ENCODE results near the gene MIDN. TPM values are rescaled to one million over a fixed set of nuclear protein-coding genes. Genes with fewer than 3 reads are reported as not detected.

Gene MIDN
- total and polyA plus RNA-seq, 12 donors, result 8.6 to 189 (median 59.9) TPM

- Histone ChIP-seq H3K4me1 (replicated peaks in 1 of 2) (peaks cover 65 to 74% of the 10 kb centered on the region in 2 donors), H3K4me3 (no peak overlapping the region), H3K36me3 (replicated peaks in 1 of 2) (peaks cover 0 to 2% of the 10 kb centered on the region in 2 donors), H3K27ac (peak overlapping the region in 3 of 5 donors; percentile 88 to 93 (median 93)), H3K9me3 (replicated peaks in 1 of 3) (no peaks in the 10 kb centered on the region), H3K27me3 (no peaks in the 10 kb centered on the region)
- intact Hi-C loops (cut with DNase I), result no loop called here
- DNase-seq, result peak in 1 of 7 donors; percentile 22
- no peak for TF ChIP-seq CTCF (IDR thresholded peaks at IDR 0.05)
- no peak for TF ChIP-seq POLR2A (IDR thresholded peaks at IDR 0.05)
- WGBS, 4 donors, result 83 to 94% (median 92%) methylated on average over 3 to 5 of the region's 5 CpGs
Measured at GRCh38 chr19:1263188-1263587, 14.8 kb downstream of the MIDN start.

- DNase-seq, result peak; percentile 79 to 93 (median 90)
- Histone ChIP-seq H3K27ac (peak overlapping the region in 4 of 5 donors; percentile 71 to 100 (median 86)), H3K4me1 (replicated peaks in 1 of 2) (peaks cover 57 to 65% of the 10 kb centered on the region in 2 donors), H3K36me3 (replicated peaks in 1 of 2) (no peaks in the 10 kb centered on the region), H3K4me3 (peak overlapping the region in 1 of 4 donors; percentile 70), H3K27me3 (no peaks in the 10 kb centered on the region), H3K9me3 (replicated peaks in 1 of 3) (no peaks in the 10 kb centered on the region)
- intact Hi-C loops (cut with DNase I), result no loop called here
- WGBS, 4 donors, result 50 to 88% (median 71%) methylated on average over 3 to 26 of the region's 26 CpGs
- no peak for TF ChIP-seq POLR2A (IDR thresholded peaks at IDR 0.05)
- TF ChIP-seq CTCF (IDR thresholded peaks at IDR 0.05), result no peak
Measured at GRCh38 chr19:1264801-1265614, 16.6 kb downstream of the MIDN start.

GRCh38 chr19:1265615-1266128 is 17.3 kb downstream of the MIDN start:
- peak overlapping the region in 2 of 4 donors; percentile 23 to 70 for H3K4me3 ChIP-seq
- TF ChIP-seq CTCF (IDR thresholded peaks at IDR 0.05) (no peak), POLR2A (IDR thresholded peaks at IDR 0.05) (no peak)

More at GRCh38 chr19:1265615-1266128, 17.3 kb downstream of the MIDN start:
- 0 to 15% (median 4%) methylated on average over 2 to 28 of the region's 28 CpGs for WGBS, 4 donors
- intact Hi-C loops (cut with DNase I), result loop anchor here in 1 of 2 donors (2.0 kb wide), 1 partner anchor 21 kb away; no protein-coding TSS in a partner anchor
- Histone ChIP-seq H3K9me3 (replicated peaks in 1 of 3) (no peaks in the 10 kb centered on the region), H3K4me1 (replicated peaks in 1 of 2) (peaks cover 57 to 65% of the 10 kb centered on the region in 2 donors), H3K27ac (peak overlapping the region in 4 of 5 donors; percentile 71 to 100 (median 86)), H3K36me3 (replicated peaks in 1 of 2) (peaks cover 0 to 2% of the 10 kb centered on the region in 2 donors), H3K27me3 (no peaks in the 10 kb centered on the region)
- peak; percentile 62 to 89 (median 76) for DNase-seq

Measured in adrenal gland (tissue), 12 donors.